Testis (tissue), 2 donors: Measurements from ENCODE around the gene UNC80.

ENCODE experiments used
- CTCF ChIP-seq, 3 experiments: fragments of 450-650 bp in 2 of 3; fragments of 200-600 bp in 1 of 3; sonication (generic) in 1 of 3; IDR thresholded peaks; one replicate each; pipeline ENCODE4 v1.5.1; 2016 to 2019; ENCODE audit warnings: antibody characterized with exemption in 3 of 3, mild to moderate bottlenecking in 2 of 3, moderate library complexity in 1 of 3
- POLR2A ChIP-seq: fragments of 450-650 bp; IDR thresholded peaks from one replicate; pipeline ENCODE4 v1.6.1; 2017; ENCODE audit warnings: antibody characterized with exemption, mild to moderate bottlenecking, moderate library complexity

GRCh38 chr2:210002158-210003157 lies 230.8 kb downstream of the UNC80 start, which contains the start of gene RPE:
- TF ChIP-seq CTCF (IDR thresholded peaks at IDR 0.05) = no peak
- no peak for TF ChIP-seq POLR2A
